BE2C (cell line): ENCODE results near the gene OXNAD1.

Source experiments
- DNase-seq: peaks from one replicate; pipeline ENCODE4 v3.0.0-alpha.2; 2020
- H3K27me3 ChIP-seq: fragments of 250-450 bp; sonication (Bioruptor Pico); 2 replicates; pipeline ENCODE4 v1.5.1; 2020; ENCODE audit warnings: mild to moderate bottlenecking
- H3K36me3 ChIP-seq: fragments of 250-450 bp; sonication (Bioruptor Pico); 2 replicates; pipeline ENCODE4 v1.5.1; 2020; ENCODE audit warnings: mild to moderate bottlenecking
- H3K4me1 ChIP-seq: fragments of 250-450 bp; sonication (Bioruptor Pico); 2 replicates; pipeline ENCODE4 v1.5.1; 2020
- H3K4me3 ChIP-seq: 2 replicates; pipeline ENCODE4 v1.5.1; 2011; ENCODE audit warnings: low read depth, low read length
- H3K9me3 ChIP-seq: fragments of 250-450 bp; sonication (Bioruptor Pico); 2 replicates; pipeline ENCODE4 v1.5.1; 2020
- CTCF ChIP-seq: IDR thresholded peaks from 2 replicates; pipeline ENCODE4 v1.5.1; 2012; ENCODE audit warnings: mild to moderate bottlenecking, low read depth, low read length

Gene OXNAD1

GRCh38 chr3:16320711-16321110 lies 55.7 kb downstream of the OXNAD1 start:
- TF ChIP-seq CTCF, result no peak
- Histone ChIP-seq H3K36me3 (no peaks in the 10 kb centered on the region), H3K9me3 (no peaks in the 10 kb centered on the region), H3K4me3 (no peak overlapping the region), H3K4me1 (no peaks in the 10 kb centered on the region), H3K27me3 (no peaks in the 10 kb centered on the region)
- DNase-seq, result no peak

DNA sequence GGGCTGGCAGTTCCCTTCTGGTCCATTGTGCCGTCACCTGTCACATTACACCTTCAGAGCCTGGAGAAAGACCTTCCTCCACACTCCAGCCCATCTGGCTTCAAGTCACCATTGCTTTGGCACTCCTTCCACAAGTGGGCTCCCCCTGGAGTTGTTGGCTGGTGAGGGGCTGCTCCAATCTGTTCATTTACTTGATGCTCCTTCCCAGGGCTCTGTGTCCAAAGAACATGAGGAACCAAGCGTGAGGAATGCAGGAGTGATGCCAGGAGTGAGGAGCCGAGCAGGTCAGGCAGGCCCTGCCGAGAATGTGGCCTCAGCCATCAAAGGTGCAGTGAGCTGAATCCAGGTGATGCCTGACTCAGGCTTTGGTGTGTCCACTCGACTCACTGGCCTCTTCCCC lies 57.2 kb downstream of the OXNAD1 start:
- Histone ChIP-seq H3K27me3 (no peaks in the 10 kb centered on the region), H3K4me1 (no peaks in the 10 kb centered on the region), H3K9me3 (no peaks in the 10 kb centered on the region), H3K36me3 (no peaks in the 10 kb centered on the region), H3K4me3 (no peak overlapping the region)
- TF ChIP-seq CTCF, result no peak
- no peak for DNase-seq

GRCh38 chr3:16323737-16324136 lies 58.7 kb downstream of the OXNAD1 start:
- no peak overlapping the region for H3K4me3 ChIP-seq
- H3K36me3 ChIP-seq, result no peaks in the 10 kb centered on the region
- TF ChIP-seq CTCF, result no peak
- H3K4me1 ChIP-seq, result no peaks in the 10 kb centered on the region
- DNase-seq, result no peak
- no peaks in the 10 kb centered on the region for H3K9me3 ChIP-seq
- H3K27me3 ChIP-seq, result no peaks in the 10 kb centered on the region

- H3K9me3 ChIP-seq, result no peaks in the 10 kb centered on the region
- H3K27me3 ChIP-seq, result no peaks in the 10 kb centered on the region
- TF ChIP-seq CTCF, result no peak
- DNase-seq, result no peak
- H3K4me1 ChIP-seq, result no peaks in the 10 kb centered on the region
- H3K36me3 ChIP-seq, result no peaks in the 10 kb centered on the region
- no peak overlapping the region for H3K4me3 ChIP-seq
These were observed 60.8 kb downstream of the OXNAD1 start for GRCh38 chr3:16325850-16326249.

- Histone ChIP-seq H3K27me3 (no peaks in the 10 kb centered on the region), H3K4me1 (no peaks in the 10 kb centered on the region), H3K36me3 (no peaks in the 10 kb centered on the region), H3K9me3 (no peaks in the 10 kb centered on the region), H3K4me3 (no peak overlapping the region)
- TF ChIP-seq CTCF, result no peak
- DNase-seq, result no peak
These were observed 61.8 kb downstream of the OXNAD1 start for GRCh38 chr3:16326724-16327349.

- Histone ChIP-seq H3K4me1 (no peaks in the 10 kb centered on the region), H3K9me3 (no peaks in the 10 kb centered on the region), H3K4me3 (no peak overlapping the region), H3K27me3 (no peaks in the 10 kb centered on the region), H3K36me3 (no peaks in the 10 kb centered on the region)
- DNase-seq, result no peak
- TF ChIP-seq CTCF, result no peak
These were observed 63.1 kb downstream of the OXNAD1 start for GRCh38 chr3:16328124-16328523.
